Measurements from ENCODE around the gene C2CD3. TPM values are rescaled to one million over a fixed set of nuclear protein-coding genes. Genes with fewer than 3 reads are reported as not detected.

C2CD3 gene
- total and polyA plus RNA-seq, 4 donors, result 7.6 to 29.4 (median 15.1) TPM

DNA sequence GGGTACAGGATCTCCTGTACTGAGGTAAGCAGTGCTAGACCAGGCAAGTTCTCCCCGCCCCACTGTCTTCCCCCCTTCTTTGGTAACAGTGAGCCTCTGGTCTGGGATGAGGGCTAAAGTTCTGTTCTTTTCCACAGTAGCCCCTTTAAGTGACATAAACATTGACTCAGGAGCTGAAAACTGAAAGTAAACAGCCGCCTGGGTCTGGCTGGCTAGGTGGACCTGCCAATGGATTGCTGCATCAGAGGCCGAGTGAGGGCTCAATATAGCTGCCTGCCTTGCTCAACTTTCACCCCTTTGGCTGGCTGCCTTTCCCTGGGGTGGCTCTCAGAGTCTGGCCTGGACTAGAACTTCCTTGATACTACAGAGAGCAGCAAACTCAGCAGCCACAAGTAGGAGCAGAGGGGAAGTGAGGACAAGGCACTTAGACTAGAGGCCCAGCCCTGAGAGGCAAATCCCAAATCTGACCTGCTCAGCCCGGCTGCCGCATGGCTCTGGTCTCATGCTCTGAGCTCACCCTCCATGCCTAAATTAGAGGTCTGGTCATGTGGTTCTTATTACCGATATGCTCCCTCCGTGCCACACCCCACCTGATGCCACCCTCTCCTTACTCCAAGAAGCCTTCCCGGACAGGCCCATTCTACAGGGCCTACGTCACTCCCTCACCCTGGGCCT lies 152.3 kb downstream of the C2CD3 start:
- intact Hi-C loops (cut with DNase I), result no loop called here
- Histone ChIP-seq H3K27ac (ENCODE audit: low read depth in 1 of 2, low read length in 2 of 2) (peak overlapping the region in 1 of 2 donors; percentile 61), H3K36me3 (ENCODE audit: control insufficient read depth in 1 of 2, insufficient read depth in 2 of 2, low read length in 1 of 2) (peaks cover 0 to 3% of the 10 kb centered on the region in 2 donors), H3K4me1 (ENCODE audit: control insufficient read depth in 1 of 2, insufficient read depth in 2 of 2, low read length in 2 of 2) (no peaks in the 10 kb centered on the region), H3K27me3 (ENCODE audit: control insufficient read depth in 1 of 2, insufficient read depth in 2 of 2, low read length in 1 of 2) (no peaks in the 10 kb centered on the region), H3K9me3 (ENCODE audit: control insufficient read depth, low read length) (no peaks in the 10 kb centered on the region), H3K4me3 (ENCODE audit: low read length in 2 of 2) (no peak overlapping the region)
- peak; percentile 91 for ATAC-seq (ENCODE audit: low FRiP score)
- 64 to 68% methylated on average over 9 of the region's 9 CpGs for WGBS, 2 donors
- DNase-seq, result peak; percentile 94 to 95

- H3K36me3 ChIP-seq (ENCODE audit: control insufficient read depth in 1 of 2, insufficient read depth in 2 of 2, low read length in 1 of 2), result no peaks in the 10 kb centered on the region
- H3K9me3 ChIP-seq (ENCODE audit: control insufficient read depth, low read length), result no peaks in the 10 kb centered on the region
- no peak overlapping the region for H3K27ac ChIP-seq (ENCODE audit: low read depth in 1 of 2, low read length in 2 of 2)
- intact Hi-C loops (cut with DNase I), result no loop called here
- DNase-seq (no peak), ATAC-seq (ENCODE audit: low FRiP score) (no peak)
- no peaks in the 10 kb centered on the region for H3K4me1 ChIP-seq (ENCODE audit: control insufficient read depth in 1 of 2, insufficient read depth in 2 of 2, low read length in 2 of 2)
- no peaks in the 10 kb centered on the region for H3K27me3 ChIP-seq (ENCODE audit: control insufficient read depth in 1 of 2, insufficient read depth in 2 of 2, low read length in 1 of 2)
- WGBS, 2 donors, result 95% methylated on average over 3 of the region's 3 CpGs
- H3K4me3 ChIP-seq (ENCODE audit: low read length in 2 of 2), result no peak overlapping the region
These were observed 153.2 kb downstream of the C2CD3 start for GRCh38 chr11:74017631-74018030.

DNA sequence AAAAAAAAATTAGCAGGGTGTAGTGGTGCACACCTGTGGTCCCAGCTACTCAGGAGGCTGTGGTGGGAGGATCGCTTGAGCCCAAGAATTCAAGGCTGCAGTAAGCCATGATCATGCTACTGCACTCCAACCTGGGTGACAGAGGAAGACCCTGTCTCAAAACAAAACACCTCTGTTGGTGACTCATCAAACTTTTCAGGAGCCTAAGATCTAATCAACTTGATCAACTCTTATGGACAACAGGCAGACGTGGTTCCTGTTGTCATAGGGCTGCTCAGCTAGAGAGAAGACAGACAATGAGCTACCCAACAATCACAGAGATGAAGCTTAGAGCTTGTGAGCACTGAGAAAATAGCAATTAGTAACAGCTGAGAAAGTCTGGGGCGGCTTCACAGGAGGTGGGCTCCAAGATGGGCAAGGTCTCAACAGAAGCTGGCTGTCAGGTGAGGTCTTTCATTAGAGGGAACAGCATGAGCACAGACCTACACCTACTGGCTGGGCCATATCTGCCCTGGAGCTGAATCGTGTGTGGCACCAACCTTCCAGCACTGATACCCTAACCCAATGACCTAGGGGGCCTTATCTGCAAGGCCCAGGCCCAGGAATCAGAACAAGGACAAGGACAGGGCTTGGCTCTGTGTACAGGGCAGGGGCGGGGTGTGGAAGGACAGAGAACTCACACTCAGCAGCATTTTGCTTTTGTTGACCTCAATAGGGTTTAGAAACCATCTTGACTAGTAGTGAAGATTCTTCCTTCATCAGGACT lies 154.7 kb downstream of the C2CD3 start:
- no peaks in the 10 kb centered on the region for H3K4me1 ChIP-seq (ENCODE audit: control insufficient read depth in 1 of 2, insufficient read depth in 2 of 2, low read length in 2 of 2)
- no peaks in the 10 kb centered on the region for H3K9me3 ChIP-seq (ENCODE audit: control insufficient read depth, low read length)
- H3K4me3 ChIP-seq (ENCODE audit: low read length in 2 of 2), result no peak overlapping the region
- H3K36me3 ChIP-seq (ENCODE audit: control insufficient read depth in 1 of 2, insufficient read depth in 2 of 2, low read length in 1 of 2), result no peaks in the 10 kb centered on the region
- H3K27ac ChIP-seq (ENCODE audit: low read depth in 1 of 2, low read length in 2 of 2), result no peak overlapping the region
- ATAC-seq (ENCODE audit: low FRiP score) (no peak), DNase-seq (no peak)
- intact Hi-C loops (cut with DNase I), result no loop called here
- 97% methylated on average over 5 of the region's 5 CpGs for WGBS, 2 donors
- H3K27me3 ChIP-seq (ENCODE audit: control insufficient read depth in 1 of 2, insufficient read depth in 2 of 2, low read length in 1 of 2), result no peaks in the 10 kb centered on the region

- H3K27ac ChIP-seq (ENCODE audit: low read depth in 1 of 2, low read length in 2 of 2), result no peak overlapping the region
- no peaks in the 10 kb centered on the region for H3K9me3 ChIP-seq (ENCODE audit: control insufficient read depth, low read length)
- no peaks in the 10 kb centered on the region for H3K4me1 ChIP-seq (ENCODE audit: control insufficient read depth in 1 of 2, insufficient read depth in 2 of 2, low read length in 2 of 2)
- H3K4me3 ChIP-seq (ENCODE audit: low read length in 2 of 2), result no peak overlapping the region
- intact Hi-C loops (cut with DNase I), result no loop called here
- WGBS, 2 donors, result 98 to 100% methylated on average over 2 of the region's 2 CpGs
- no peak for DNase-seq
- ATAC-seq (ENCODE audit: low FRiP score), result no peak
- H3K36me3 ChIP-seq (ENCODE audit: control insufficient read depth in 1 of 2, insufficient read depth in 2 of 2, low read length in 1 of 2), result no peaks in the 10 kb centered on the region
- no peaks in the 10 kb centered on the region for H3K27me3 ChIP-seq (ENCODE audit: control insufficient read depth in 1 of 2, insufficient read depth in 2 of 2, low read length in 1 of 2)
These were observed 155.9 kb downstream of the C2CD3 start for GRCh38 chr11:74014880-74015279.

- intact Hi-C loops (cut with DNase I), result no loop called here
- Histone ChIP-seq H3K27me3 (ENCODE audit: control insufficient read depth in 1 of 2, insufficient read depth in 2 of 2, low read length in 1 of 2) (no peaks in the 10 kb centered on the region), H3K9me3 (ENCODE audit: control insufficient read depth, low read length) (no peaks in the 10 kb centered on the region), H3K4me1 (ENCODE audit: control insufficient read depth in 1 of 2, insufficient read depth in 2 of 2, low read length in 2 of 2) (no peaks in the 10 kb centered on the region), H3K36me3 (ENCODE audit: control insufficient read depth in 1 of 2, insufficient read depth in 2 of 2, low read length in 1 of 2) (no peaks in the 10 kb centered on the region), H3K4me3 (ENCODE audit: low read length in 2 of 2) (no peak overlapping the region), H3K27ac (ENCODE audit: low read depth in 1 of 2, low read length in 2 of 2) (no peak overlapping the region)
- no peak for DNase-seq
- WGBS, 2 donors, result 94 to 95% methylated on average over 8 of the region's 8 CpGs
- ATAC-seq (ENCODE audit: low FRiP score), result no peak
These were observed 157.7 kb downstream of the C2CD3 start for GRCh38 chr11:74013141-74013540.

- 92 to 95% methylated on average over 14 of the region's 14 CpGs for WGBS, 2 donors
- no peaks in the 10 kb centered on the region for H3K4me1 ChIP-seq (ENCODE audit: control insufficient read depth in 1 of 2, insufficient read depth in 2 of 2, low read length in 2 of 2)
- no peaks in the 10 kb centered on the region for H3K9me3 ChIP-seq (ENCODE audit: control insufficient read depth, low read length)
- intact Hi-C loops (cut with DNase I), result no loop called here
- no peak overlapping the region for H3K4me3 ChIP-seq (ENCODE audit: low read length in 2 of 2)
- H3K27me3 ChIP-seq (ENCODE audit: control insufficient read depth in 1 of 2, insufficient read depth in 2 of 2, low read length in 1 of 2), result no peaks in the 10 kb centered on the region
- no peak for ATAC-seq (ENCODE audit: low FRiP score)
- no peaks in the 10 kb centered on the region for H3K36me3 ChIP-seq (ENCODE audit: control insufficient read depth in 1 of 2, insufficient read depth in 2 of 2, low read length in 1 of 2)
- peak in 1 of 2 donors; percentile 8 for DNase-seq
- no peak overlapping the region for H3K27ac ChIP-seq (ENCODE audit: low read depth in 1 of 2, low read length in 2 of 2)
These were observed 158.6 kb downstream of the C2CD3 start for GRCh38 chr11:74012074-74012809.

DNA sequence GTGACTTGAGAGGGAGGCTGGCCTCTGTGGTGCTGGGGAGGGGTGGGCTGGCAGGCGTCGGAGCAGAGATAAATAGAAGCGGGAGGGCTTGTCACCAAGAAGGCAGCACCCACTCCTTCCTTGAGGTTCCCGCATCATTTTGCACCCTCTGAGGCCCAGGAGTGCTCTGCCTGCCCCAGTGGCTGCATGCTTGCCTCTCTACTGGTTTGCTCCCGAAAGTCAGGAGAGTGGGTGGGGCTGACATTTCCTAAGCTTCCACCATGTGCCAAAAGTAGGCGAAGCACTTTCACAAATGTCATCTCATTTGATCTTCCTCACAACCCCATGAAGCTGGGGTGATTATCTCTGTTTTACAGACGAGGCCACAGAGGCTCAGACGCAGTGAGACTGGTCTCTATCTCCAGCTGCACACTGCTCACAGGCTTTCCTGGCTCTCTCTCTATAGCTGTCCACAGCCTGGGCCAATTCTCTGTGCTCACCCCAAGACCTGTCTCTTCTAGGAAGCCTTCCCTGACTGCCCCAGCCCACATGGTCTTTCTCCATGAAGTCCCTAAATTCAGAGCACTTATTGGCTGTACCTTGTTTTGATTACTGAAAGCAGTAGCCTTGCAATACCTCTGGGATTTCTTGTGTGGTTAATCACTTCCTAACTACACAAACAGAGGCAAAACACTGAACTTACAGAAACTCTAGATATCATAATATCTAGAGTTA lies 159.3 kb downstream of the C2CD3 start:
- 92 to 94% methylated on average over 8 of the region's 8 CpGs for WGBS, 2 donors
- no peak for DNase-seq
- Histone ChIP-seq H3K27ac (ENCODE audit: low read depth in 1 of 2, low read length in 2 of 2) (no peak overlapping the region), H3K4me3 (ENCODE audit: low read length in 2 of 2) (no peak overlapping the region), H3K4me1 (ENCODE audit: control insufficient read depth in 1 of 2, insufficient read depth in 2 of 2, low read length in 2 of 2) (no peaks in the 10 kb centered on the region), H3K9me3 (ENCODE audit: control insufficient read depth, low read length) (no peaks in the 10 kb centered on the region), H3K36me3 (ENCODE audit: control insufficient read depth in 1 of 2, insufficient read depth in 2 of 2, low read length in 1 of 2) (no peaks in the 10 kb centered on the region), H3K27me3 (ENCODE audit: control insufficient read depth in 1 of 2, insufficient read depth in 2 of 2, low read length in 1 of 2) (no peaks in the 10 kb centered on the region)
- ATAC-seq (ENCODE audit: low FRiP score), result no peak
- intact Hi-C loops (cut with DNase I), result no loop called here
